ENCODE measurements around the gene MYBBP1A.
A peak's percentile ranks its signal among the peaks of the same experiment; 100 is the strongest.

Gene MYBBP1A

GRCh38 chr17:4534928-4535666, 20.1 kb downstream of the MYBBP1A start:
- ATAC-seq = no peak
- Mint-ChIP-seq H3K4me3 (no peak overlapping the region), H3K4me1 (peaks cover 6% of the 10 kb centered on the region), H3K27ac (peak overlapping the region; percentile 52), H3K27me3 (peaks cover 4% of the 10 kb centered on the region), H3K9me3 (no peaks in the 10 kb centered on the region), H3K36me3 (ENCODE audit: low read depth) (peaks cover 2% of the 10 kb centered on the region)
- DNase-seq = no peak

- no peak for DNase-seq
- H3K27me3 Mint-ChIP-seq = peaks cover 5% of the 10 kb centered on the region
- H3K4me1 Mint-ChIP-seq = peaks cover 6% of the 10 kb centered on the region
- ATAC-seq = peak; percentile 1
- peaks cover 2% of the 10 kb centered on the region for H3K36me3 Mint-ChIP-seq (ENCODE audit: low read depth)
- H3K4me3 Mint-ChIP-seq = no peak overlapping the region
- H3K9me3 Mint-ChIP-seq = no peaks in the 10 kb centered on the region
- no peak overlapping the region for H3K27ac Mint-ChIP-seq
Observed at GRCh38 chr17:4534515-4534914, 20.7 kb downstream of the MYBBP1A start.

GRCh38 chr17:4533523-4534504, 21.4 kb downstream of the MYBBP1A start:
- Mint-ChIP-seq H3K9me3 (no peaks in the 10 kb centered on the region), H3K27ac (peak overlapping the region; percentile 22), H3K36me3 (ENCODE audit: low read depth) (peaks cover 2% of the 10 kb centered on the region), H3K27me3 (peaks cover 7% of the 10 kb centered on the region), H3K4me3 (no peak overlapping the region), H3K4me1 (peaks cover 6% of the 10 kb centered on the region)
- DNase-seq = no peak
- peak; percentile 7 for ATAC-seq

GRCh38 chr17:4532860-4533522, 22.2 kb downstream of the MYBBP1A start:
- Mint-ChIP-seq H3K4me1 (peaks cover 6% of the 10 kb centered on the region), H3K4me3 (no peak overlapping the region), H3K27ac (peak overlapping the region; percentile 22), H3K9me3 (no peaks in the 10 kb centered on the region), H3K36me3 (ENCODE audit: low read depth) (peaks cover 2% of the 10 kb centered on the region), H3K27me3 (peaks cover 9% of the 10 kb centered on the region)
- DNase-seq = no peak
- no peak for ATAC-seq

DNA sequence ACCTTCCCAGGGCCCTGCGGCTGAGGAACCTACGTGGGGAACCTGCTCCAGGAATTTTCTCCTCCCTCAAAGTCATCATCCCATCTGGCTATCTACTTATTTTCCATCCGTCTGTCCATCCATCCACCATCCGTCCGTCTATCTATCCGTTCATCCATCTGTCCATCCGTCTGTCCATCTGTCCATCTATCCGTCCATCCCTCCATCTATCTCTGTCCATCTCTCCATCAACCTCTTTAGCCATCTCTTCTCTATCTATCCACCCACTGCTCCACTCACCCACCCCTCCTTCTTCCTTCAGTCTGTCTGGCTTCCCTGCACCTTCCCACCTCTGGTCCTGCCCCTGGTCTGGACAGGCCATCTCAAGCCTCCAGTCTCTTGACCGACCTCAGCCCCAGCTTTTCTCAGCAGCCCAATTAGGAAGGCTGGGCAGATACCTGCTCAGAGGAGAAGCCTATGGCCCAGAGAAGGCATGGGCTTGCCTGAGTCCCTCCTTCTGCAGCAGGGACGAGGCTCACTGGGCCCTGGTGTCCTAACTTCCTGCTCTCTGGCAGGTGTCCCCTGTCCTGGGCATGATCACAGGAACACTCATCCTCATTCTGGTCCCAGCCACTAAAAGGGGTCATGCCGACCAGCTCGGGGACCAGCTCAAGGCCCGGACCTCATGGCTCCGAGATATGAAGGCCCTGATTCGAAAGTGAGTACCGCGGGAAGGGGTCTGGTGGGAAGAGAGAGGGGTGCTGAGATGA, 23.0 kb downstream of the MYBBP1A start:
- ATAC-seq (no peak), DNase-seq (no peak)
- H3K9me3 Mint-ChIP-seq = no peaks in the 10 kb centered on the region
- H3K4me3 Mint-ChIP-seq = no peak overlapping the region
- H3K4me1 Mint-ChIP-seq = peaks cover 6% of the 10 kb centered on the region
- H3K27me3 Mint-ChIP-seq = peaks cover 9% of the 10 kb centered on the region
- H3K36me3 Mint-ChIP-seq (ENCODE audit: low read depth) = no peaks in the 10 kb centered on the region
- H3K27ac Mint-ChIP-seq = peak overlapping the region; percentile 24

- ATAC-seq (no peak), DNase-seq (no peak)
- Mint-ChIP-seq H3K4me1 (peaks cover 6% of the 10 kb centered on the region), H3K4me3 (no peak overlapping the region), H3K36me3 (ENCODE audit: low read depth) (no peaks in the 10 kb centered on the region), H3K9me3 (no peaks in the 10 kb centered on the region), H3K27me3 (peaks cover 9% of the 10 kb centered on the region), H3K27ac (no peak overlapping the region)
Observed at GRCh38 chr17:4530799-4531730, 24.1 kb downstream of the MYBBP1A start.

- Mint-ChIP-seq H3K27me3 (peaks cover 9% of the 10 kb centered on the region), H3K4me1 (peaks cover 6% of the 10 kb centered on the region), H3K9me3 (no peaks in the 10 kb centered on the region), H3K36me3 (ENCODE audit: low read depth) (no peaks in the 10 kb centered on the region), H3K4me3 (no peak overlapping the region), H3K27ac (no peak overlapping the region)
- DNase-seq (no peak), ATAC-seq (no peak)
Observed at GRCh38 chr17:4529533-4530152, 25.5 kb downstream of the MYBBP1A start.

- H3K27me3 Mint-ChIP-seq = peaks cover 9% of the 10 kb centered on the region
- no peak for DNase-seq
- H3K27ac Mint-ChIP-seq = no peak overlapping the region
- no peak overlapping the region for H3K4me3 Mint-ChIP-seq
- no peaks in the 10 kb centered on the region for H3K36me3 Mint-ChIP-seq (ENCODE audit: low read depth)
- H3K9me3 Mint-ChIP-seq = no peaks in the 10 kb centered on the region
- no peak for ATAC-seq
- H3K4me1 Mint-ChIP-seq = no peaks in the 10 kb centered on the region
Observed at GRCh38 chr17:4527566-4528125, 27.5 kb downstream of the MYBBP1A start.

DNA sequence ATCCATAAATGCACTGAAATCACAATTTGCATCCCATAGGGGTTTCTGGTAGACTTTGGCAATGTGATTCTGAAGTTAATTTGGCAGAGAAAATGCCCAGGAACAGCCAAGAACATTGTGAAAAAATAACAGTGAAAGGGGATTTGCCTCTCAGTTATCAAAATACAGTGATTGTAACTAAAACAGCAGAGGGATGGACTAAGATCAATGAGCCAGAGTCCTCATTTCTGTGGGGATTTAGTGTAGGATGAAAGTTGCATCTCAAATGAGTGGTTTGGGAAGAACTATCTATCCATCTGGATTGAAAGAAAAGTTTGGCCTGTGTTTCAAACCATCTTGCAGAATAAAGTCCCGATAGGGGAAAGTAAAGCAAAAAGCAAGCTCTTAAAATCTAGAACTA, 28.1 kb downstream of the MYBBP1A start:
- ATAC-seq (no peak), DNase-seq (no peak)
- Mint-ChIP-seq H3K4me3 (no peak overlapping the region), H3K9me3 (no peaks in the 10 kb centered on the region), H3K27me3 (peaks cover 8% of the 10 kb centered on the region), H3K4me1 (no peaks in the 10 kb centered on the region), H3K27ac (no peak overlapping the region), H3K36me3 (ENCODE audit: low read depth) (no peaks in the 10 kb centered on the region)

GRCh38 chr17:4525691-4526397, 29.3 kb downstream of the MYBBP1A start:
- Mint-ChIP-seq H3K27me3 (peaks cover 5% of the 10 kb centered on the region), H3K4me1 (no peaks in the 10 kb centered on the region), H3K36me3 (ENCODE audit: low read depth) (no peaks in the 10 kb centered on the region), H3K9me3 (no peaks in the 10 kb centered on the region), H3K4me3 (no peak overlapping the region), H3K27ac (no peak overlapping the region)
- ATAC-seq = no peak
- DNase-seq = no peak

DNA sequence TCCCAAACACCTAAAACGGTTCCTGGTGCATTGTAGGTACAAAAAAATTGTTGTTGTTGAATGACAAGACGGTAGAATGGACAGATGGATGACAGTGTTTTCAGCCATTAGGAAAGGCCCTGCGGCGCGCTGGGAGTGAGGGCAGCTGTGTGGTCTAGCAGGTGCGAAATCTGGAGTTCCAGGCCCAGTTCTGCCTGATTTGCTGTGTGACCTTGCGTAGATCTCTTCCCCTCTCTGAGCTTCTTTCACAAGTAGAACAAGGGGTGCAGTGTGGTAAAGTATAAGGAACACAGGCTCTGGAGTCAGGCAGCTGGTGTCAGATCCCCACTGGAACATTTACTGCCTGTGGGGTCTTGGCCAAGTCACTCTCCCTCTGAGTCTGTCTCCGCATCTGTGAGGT, 31.2 kb downstream of the MYBBP1A start:
- no peaks in the 10 kb centered on the region for H3K4me1 Mint-ChIP-seq
- H3K4me3 Mint-ChIP-seq = no peak overlapping the region
- DNase-seq = no peak

DNA sequence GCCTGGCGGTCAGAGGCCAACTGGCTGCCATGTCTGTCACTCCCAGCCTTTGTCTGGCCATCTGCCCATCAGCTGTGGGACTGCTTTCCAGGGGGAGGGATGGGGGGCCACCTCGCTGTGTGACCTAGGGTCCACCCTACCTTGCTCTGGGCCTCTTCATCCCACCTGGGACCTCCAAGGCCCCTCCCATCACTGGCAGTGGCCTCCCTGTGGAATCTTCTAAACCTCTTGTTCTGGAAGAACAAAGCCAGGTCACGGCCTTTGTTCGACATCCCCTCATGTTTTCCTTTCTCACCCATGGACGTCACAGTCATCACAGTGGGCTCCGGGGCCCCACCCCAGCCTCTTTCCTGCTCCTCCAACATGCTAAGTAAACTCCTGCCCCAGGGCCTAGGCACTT, 32.5 kb downstream of the MYBBP1A start:
- ATAC-seq = no peak
- Mint-ChIP-seq H3K4me3 (no peak overlapping the region), H3K27ac (no peak overlapping the region), H3K9me3 (no peaks in the 10 kb centered on the region), H3K27me3 (no peaks in the 10 kb centered on the region), H3K4me1 (no peaks in the 10 kb centered on the region), H3K36me3 (ENCODE audit: low read depth) (no peaks in the 10 kb centered on the region)
- DNase-seq = no peak

More for the DNA sequence above, 31.2 kb downstream of the MYBBP1A start:
- Mint-ChIP-seq H3K36me3 (ENCODE audit: low read depth) (no peaks in the 10 kb centered on the region), H3K27ac (no peak overlapping the region), H3K9me3 (no peaks in the 10 kb centered on the region), H3K27me3 (peaks cover 2% of the 10 kb centered on the region)
- no peak for ATAC-seq

All from activated naive CD8-positive, alpha-beta T cell treated with anti-CD3 and anti-CD28 coated beads, Interleukin-2, amount 50 U/mL, for 24 hours (primary cell).